ENCODE data around the gene CD7. TPM values are rescaled to one million over a fixed set of nuclear protein-coding genes. Genes with fewer than 3 reads are reported as not detected.

Gene CD7
- polyA plus RNA-seq, 1 donor from 2014 or later: not detected

DNA sequence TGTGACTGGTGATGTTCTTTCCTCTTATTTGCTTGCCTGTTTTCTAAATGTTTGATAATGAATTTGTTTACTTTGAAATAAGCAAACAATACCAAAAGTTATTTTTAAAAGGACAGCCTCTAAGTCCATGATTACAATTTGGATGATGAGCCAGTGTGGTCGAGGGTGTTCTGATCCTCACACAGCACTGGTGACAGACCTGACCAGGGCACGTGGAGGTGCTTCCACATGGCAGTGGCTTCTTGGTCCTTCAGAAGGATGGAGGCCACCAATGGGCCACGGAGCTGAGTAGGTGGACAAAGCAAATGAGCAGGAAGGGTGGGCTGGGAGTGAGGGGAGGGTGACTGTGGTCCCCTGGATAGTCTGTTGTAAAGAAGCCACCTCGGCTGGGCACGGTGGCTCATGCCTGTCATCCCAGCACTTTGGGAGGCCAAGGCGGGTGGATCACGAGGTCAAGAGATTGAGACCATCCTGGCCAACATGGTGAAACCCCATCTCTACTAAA, 37.4 kb upstream of the CD7 start (continued):
- TF ChIP-seq, protein P1, sequence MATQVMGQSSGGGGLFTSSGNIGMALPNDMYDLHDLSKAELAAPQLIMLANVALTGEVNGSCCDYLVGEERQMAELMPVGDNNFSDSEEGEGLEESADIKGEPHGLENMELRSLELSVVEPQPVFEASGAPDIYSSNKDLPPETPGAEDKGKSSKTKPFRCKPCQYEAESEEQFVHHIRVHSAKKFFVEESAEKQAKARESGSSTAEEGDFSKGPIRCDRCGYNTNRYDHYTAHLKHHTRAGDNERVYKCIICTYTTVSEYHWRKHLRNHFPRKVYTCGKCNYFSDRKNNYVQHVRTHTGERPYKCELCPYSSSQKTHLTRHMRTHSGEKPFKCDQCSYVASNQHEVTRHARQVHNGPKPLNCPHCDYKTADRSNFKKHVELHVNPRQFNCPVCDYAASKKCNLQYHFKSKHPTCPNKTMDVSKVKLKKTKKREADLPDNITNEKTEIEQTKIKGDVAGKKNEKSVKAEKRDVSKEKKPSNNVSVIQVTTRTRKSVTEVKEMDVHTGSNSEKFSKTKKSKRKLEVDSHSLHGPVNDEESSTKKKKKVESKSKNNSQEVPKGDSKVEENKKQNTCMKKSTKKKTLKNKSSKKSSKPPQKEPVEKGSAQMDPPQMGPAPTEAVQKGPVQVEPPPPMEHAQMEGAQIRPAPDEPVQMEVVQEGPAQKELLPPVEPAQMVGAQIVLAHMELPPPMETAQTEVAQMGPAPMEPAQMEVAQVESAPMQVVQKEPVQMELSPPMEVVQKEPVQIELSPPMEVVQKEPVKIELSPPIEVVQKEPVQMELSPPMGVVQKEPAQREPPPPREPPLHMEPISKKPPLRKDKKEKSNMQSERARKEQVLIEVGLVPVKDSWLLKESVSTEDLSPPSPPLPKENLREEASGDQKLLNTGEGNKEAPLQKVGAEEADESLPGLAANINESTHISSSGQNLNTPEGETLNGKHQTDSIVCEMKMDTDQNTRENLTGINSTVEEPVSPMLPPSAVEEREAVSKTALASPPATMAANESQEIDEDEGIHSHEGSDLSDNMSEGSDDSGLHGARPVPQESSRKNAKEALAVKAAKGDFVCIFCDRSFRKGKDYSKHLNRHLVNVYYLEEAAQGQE (IDR thresholded peaks at IDR 0.05; ENCODE audit: borderline replicate concordance): no peak
- no peak for TF ChIP-seq POLR2AphosphoS5 (IDR thresholded peaks at IDR 0.05)
- no peak for TF ChIP-seq SMC3 (conservative IDR thresholded peaks at IDR 0.05; ENCODE audit: poor library complexity)

DNA sequence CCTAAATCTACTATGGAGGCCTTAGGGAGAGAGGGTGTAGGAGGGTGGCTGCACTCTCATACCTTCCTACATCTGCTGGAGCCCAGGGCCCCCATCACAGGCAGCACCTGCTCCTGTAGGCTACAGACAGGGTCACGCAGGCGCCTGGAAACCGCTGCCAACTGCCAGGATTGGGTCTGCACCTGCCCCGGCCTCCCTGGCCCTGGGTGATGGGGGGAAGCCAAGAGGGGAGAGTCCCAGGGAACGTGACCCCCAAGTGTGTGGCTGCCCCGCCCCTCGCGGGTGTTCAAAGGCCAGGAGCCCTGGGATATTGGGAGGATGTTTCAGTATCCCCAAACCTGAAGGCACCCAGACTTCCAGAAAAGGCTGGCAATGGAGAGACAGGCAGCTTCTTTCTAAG, 36.1 kb upstream of the CD7 start:
- TF ChIP-seq EZH2 (IDR thresholded peaks at IDR 0.05; ENCODE audit: borderline replicate concordance, insufficient read depth, low read length, poor library complexity, severe bottlenecking): no peak
- no peak for TF ChIP-seq TAF1 (IDR thresholded peaks at IDR 0.05; ENCODE audit: low read depth)
- no peak for TF ChIP-seq SMC3 (conservative IDR thresholded peaks at IDR 0.05; ENCODE audit: poor library complexity)
- TF ChIP-seq EP300 (conservative IDR thresholded peaks at IDR 0.05; ENCODE audit: poor library complexity, severe bottlenecking): no peak
- no peak for TF ChIP-seq POLR2AphosphoS5 (IDR thresholded peaks at IDR 0.05)
- TF ChIP-seq MXI1 (conservative IDR thresholded peaks at IDR 0.05; ENCODE audit: poor library complexity, severe bottlenecking): no peak
- TF ChIP-seq, protein P2, sequence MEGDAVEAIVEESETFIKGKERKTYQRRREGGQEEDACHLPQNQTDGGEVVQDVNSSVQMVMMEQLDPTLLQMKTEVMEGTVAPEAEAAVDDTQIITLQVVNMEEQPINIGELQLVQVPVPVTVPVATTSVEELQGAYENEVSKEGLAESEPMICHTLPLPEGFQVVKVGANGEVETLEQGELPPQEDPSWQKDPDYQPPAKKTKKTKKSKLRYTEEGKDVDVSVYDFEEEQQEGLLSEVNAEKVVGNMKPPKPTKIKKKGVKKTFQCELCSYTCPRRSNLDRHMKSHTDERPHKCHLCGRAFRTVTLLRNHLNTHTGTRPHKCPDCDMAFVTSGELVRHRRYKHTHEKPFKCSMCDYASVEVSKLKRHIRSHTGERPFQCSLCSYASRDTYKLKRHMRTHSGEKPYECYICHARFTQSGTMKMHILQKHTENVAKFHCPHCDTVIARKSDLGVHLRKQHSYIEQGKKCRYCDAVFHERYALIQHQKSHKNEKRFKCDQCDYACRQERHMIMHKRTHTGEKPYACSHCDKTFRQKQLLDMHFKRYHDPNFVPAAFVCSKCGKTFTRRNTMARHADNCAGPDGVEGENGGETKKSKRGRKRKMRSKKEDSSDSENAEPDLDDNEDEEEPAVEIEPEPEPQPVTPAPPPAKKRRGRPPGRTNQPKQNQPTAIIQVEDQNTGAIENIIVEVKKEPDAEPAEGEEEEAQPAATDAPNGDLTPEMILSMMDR (IDR thresholded peaks at IDR 0.05; ENCODE audit: poor library complexity, severe bottlenecking): no peak
- TF ChIP-seq RAD21 (conservative IDR thresholded peaks at IDR 0.05): no peak
- TF ChIP-seq, protein P1 (IDR thresholded peaks at IDR 0.05; ENCODE audit: borderline replicate concordance): no peak
- H3K79me2 ChIP-seq (replicated peaks; ENCODE audit: insufficient read depth, low read length): no peaks in the 10 kb centered on the region
- H2AFZ ChIP-seq (ENCODE audit: low read depth, low read length): no peak overlapping the region
- no peaks in the 10 kb centered on the region for H3K36me3 ChIP-seq (ENCODE audit: insufficient read depth, low read length)
- H3K9me3 ChIP-seq (ENCODE audit: low read length): no peaks in the 10 kb centered on the region
- no peaks in the 10 kb centered on the region for H3F3A ChIP-seq (ENCODE audit: insufficient read depth, low read length, poor library complexity, severe bottlenecking)
- no peak overlapping the region for H3K27ac ChIP-seq (ENCODE audit: low read length)
- H3K9me2 ChIP-seq (ENCODE audit: insufficient read depth, low read length): no peaks in the 10 kb centered on the region
- H3K4me2 ChIP-seq (ENCODE audit: low read length): no peak overlapping the region
- H4K20me1 ChIP-seq (ENCODE audit: insufficient read depth): no peaks in the 10 kb centered on the region
- no peak overlapping the region for H3K9ac ChIP-seq (ENCODE audit: low read length)
- H3K4me3 ChIP-seq (ENCODE audit: low read length): no peak overlapping the region
- H3K27me3 ChIP-seq (ENCODE audit: insufficient read depth, low read depth, low read length): no peaks in the 10 kb centered on the region
